Prostate gland (tissue), 2 donors: ENCODE results near the gene ANKRD9.

ENCODE experiments used
- CTCF ChIP-seq, 4 experiments: fragments of 200-600 bp in 2 of 4; fragments of 450-650 bp in 2 of 4; sonication (generic) in 2 of 4; IDR thresholded peaks; 1 replicate in 3 of 4; 2 replicates in 1 of 4; pipeline ENCODE4 v1.5.1; 2016 to 2019; ENCODE audit warnings: antibody characterized with exemption in 4 of 4, mild to moderate bottlenecking in 2 of 4, moderate library complexity in 2 of 4
- POLR2A ChIP-seq: fragments of 450-650 bp; IDR thresholded peaks from one replicate; pipeline ENCODE4 v1.6.1; 2016; ENCODE audit warnings: antibody characterized with exemption, mild to moderate bottlenecking

- TF ChIP-seq CTCF (IDR thresholded peaks at IDR 0.05): no peak
- TF ChIP-seq POLR2A: no peak
Measured at GRCh38 chr14:102551995-102552705, 42.6 kb upstream of the ANKRD9 start.
